ENCODE measurements around the gene ISOC2.

ISOC2 gene

DNA sequence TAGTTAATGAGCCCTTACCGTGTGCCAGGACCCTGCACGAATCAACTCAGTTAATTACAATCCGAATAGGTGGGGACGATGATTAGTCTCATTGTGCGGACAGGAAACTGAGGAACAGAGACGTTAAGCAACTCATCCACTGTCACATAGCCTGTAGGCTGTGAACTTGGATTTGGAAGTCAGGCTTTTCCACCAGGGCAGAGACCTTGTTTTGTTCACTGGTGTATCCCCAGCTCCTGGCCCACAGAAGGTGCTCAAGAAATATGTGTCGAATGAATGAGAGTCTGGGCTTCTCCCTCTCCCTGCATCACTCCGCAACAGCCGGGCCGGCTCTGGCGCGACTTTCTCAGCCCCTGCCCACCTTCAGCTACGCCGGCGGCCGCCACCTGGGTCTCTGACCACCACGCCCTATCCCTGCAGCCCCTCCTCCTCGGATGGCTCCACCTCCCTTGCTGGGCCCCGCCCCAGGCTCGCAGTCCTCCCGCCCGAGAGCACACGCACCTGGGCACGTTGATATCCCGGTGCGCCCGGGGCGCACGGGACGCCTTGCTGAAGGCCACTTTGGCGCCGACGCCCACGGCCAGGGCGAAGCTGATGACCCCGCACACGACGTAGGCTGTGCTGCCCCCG, 19.6 kb downstream of the ISOC2 start:
- TF ChIP-seq, protein P1, sequence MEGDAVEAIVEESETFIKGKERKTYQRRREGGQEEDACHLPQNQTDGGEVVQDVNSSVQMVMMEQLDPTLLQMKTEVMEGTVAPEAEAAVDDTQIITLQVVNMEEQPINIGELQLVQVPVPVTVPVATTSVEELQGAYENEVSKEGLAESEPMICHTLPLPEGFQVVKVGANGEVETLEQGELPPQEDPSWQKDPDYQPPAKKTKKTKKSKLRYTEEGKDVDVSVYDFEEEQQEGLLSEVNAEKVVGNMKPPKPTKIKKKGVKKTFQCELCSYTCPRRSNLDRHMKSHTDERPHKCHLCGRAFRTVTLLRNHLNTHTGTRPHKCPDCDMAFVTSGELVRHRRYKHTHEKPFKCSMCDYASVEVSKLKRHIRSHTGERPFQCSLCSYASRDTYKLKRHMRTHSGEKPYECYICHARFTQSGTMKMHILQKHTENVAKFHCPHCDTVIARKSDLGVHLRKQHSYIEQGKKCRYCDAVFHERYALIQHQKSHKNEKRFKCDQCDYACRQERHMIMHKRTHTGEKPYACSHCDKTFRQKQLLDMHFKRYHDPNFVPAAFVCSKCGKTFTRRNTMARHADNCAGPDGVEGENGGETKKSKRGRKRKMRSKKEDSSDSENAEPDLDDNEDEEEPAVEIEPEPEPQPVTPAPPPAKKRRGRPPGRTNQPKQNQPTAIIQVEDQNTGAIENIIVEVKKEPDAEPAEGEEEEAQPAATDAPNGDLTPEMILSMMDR (conservative IDR thresholded peaks at IDR 0.05; ENCODE audit: low read length): no peak
- no peak for DNase-seq (ENCODE audit: low read depth)
- H3K4me3 ChIP-seq (ENCODE audit: low read length): no peak overlapping the region

DNA sequence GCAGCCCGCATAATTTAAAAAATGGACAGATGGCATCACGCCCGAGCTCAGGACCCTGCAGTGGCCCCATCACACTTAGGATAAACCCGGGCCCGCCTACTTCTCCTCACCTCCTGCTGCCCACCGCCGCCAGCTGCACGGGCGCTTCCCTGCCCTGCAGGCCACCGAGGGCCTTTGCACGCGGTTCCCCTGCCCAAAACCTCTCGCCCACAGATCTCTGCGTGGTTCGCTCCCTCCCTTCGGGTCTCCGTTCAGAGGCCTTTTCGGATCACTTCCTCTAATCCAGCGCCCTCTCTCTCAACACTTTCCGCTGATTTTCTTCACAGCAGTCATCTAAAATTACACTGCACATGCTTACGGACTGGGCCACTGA, 20.1 kb downstream of the ISOC2 start:
- no peak for DNase-seq (ENCODE audit: low read depth)
- TF ChIP-seq, protein P1 (conservative IDR thresholded peaks at IDR 0.05; ENCODE audit: low read length): no peak
- H3K4me3 ChIP-seq (ENCODE audit: low read length): no peak overlapping the region

DNA sequence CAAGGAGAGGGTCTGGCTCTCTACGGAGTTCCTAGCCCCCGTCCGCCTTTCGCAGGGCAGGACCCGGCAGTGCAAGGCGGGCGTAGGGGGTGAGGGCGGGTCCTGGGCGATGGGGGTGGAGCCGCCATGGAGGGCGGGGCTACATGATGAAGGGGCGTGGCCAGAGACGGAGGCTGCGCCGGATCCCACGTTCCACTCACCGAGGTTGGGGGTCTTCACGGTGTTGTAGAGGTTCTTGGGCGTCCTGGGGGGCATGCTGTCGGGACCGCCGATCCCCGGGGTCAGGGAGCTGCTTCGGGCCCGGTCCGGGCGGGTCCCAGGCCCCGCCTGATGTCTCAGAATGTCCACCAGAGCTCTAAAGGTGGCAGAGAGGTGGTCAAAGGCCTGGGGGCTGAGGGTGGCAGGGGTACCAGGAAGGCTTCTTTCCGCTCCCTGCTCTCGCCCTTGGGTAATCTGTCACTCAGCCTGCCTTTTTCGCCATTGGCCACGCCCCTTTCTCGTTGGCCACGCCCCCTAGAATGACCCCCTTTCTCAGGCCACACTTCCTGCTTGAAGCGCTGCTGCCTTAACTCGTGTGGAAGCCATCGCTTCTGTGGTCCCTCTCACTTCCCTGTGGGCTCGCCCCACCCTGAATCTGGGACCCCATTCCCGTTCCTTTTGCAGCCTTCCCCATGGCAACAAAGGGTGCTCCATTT, 20.9 kb downstream of the ISOC2 start:
- TF ChIP-seq, protein P1 (conservative IDR thresholded peaks at IDR 0.05; ENCODE audit: low read length): no peak
- no peak overlapping the region for H3K4me3 ChIP-seq (ENCODE audit: low read length)
- no peak for DNase-seq (ENCODE audit: low read depth)

DNA sequence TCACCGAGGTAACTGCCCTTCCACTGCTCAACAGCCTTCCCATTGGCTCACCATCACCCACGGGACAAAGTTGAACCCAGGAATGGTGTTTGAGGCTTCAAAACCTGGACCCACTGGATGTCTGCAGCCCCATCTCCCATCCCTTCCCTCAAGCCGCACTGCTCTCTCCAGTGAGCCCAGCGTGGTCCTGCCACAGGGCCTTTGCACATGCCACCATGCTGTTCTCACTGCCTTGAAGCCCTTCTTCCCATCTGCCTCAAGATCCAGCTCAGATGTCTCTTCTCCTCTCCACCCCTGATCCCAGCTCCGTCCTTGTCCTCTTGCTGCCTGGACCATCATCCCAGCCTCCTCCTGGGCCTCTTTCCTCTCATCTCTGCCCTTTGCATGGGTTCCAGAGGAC, 22.4 kb downstream of the ISOC2 start:
- no peak for DNase-seq (ENCODE audit: low read depth)
- TF ChIP-seq, protein P1 (conservative IDR thresholded peaks at IDR 0.05; ENCODE audit: low read length): no peak
- H3K4me3 ChIP-seq (ENCODE audit: low read length): no peak overlapping the region

DNA sequence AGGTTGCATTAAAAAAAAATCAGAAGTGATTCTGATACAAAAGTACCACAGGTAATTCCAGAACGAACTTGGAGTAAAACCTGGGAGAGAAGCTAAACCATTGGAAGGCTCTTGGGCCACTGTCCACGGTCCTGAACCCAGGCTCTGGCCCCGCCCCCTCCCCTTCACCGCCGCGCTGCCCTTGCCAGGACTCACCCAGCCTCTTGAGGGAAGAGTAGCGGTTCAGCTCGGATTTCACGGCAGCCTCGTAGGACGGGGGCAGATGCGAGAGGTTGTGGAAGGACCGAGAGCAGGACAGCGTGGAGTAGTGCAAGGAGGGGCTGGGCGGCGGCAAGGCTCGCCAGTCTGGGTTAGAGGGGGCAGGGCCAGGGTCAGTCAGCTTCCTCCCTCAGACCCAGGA, 24.0 kb downstream of the ISOC2 start:
- TF ChIP-seq, protein P1 (conservative IDR thresholded peaks at IDR 0.05; ENCODE audit: low read length): no peak
- no peak overlapping the region for H3K4me3 ChIP-seq (ENCODE audit: low read length)
- DNase-seq (ENCODE audit: low read depth): peak; percentile 39

DNA sequence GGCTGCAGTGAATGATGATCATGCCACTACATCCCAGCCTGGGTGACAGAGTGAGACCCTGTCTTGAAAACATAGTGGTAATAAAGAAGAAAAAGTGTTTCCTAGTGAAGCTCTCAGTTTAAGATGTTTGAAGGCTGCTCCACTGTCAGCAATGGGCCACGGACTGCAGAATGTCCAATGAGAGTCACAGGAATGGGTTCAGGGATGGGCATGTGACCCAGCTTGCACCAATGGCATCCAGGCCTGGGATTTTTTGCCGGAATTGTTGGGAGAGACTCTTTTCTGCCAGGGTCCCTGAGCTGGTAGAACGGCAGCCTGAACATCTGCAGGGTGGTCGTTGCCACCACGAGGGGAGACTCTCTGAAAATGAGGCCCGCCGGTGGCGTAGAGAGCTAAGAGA, 24.6 kb downstream of the ISOC2 start:
- H3K4me3 ChIP-seq (ENCODE audit: low read length): no peak overlapping the region
- TF ChIP-seq, protein P1 (conservative IDR thresholded peaks at IDR 0.05; ENCODE audit: low read length): no peak
- no peak for DNase-seq (ENCODE audit: low read depth)

DNA sequence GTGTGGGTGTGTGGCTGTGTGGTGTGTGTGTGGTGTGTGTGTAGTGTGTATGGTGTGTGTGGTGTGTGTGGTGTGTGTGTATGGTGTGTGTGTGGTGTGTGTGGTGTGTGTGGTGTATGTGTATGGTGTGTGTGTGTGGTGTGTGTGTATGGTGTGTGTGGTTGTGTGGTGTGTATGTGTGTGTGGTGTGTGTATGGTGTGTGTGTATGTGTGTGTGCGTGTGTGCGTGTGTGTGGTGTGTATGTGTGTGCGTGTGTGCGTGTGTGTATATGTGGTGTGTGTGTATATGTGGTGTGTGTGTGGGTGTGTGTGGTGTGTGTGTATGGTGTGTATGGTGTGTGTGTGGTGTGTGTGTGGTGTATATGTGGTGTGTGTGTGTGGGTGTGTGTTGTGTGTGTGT, 26.4 kb downstream of the ISOC2 start:
- DNase-seq (ENCODE audit: low read depth): no peak
- H3K4me3 ChIP-seq (ENCODE audit: low read length): no peak overlapping the region
- TF ChIP-seq, protein P1 (conservative IDR thresholded peaks at IDR 0.05; ENCODE audit: low read length): no peak

All from AG10803 (cell line).